K562 (cell line): ENCODE measurements around the gene THSD8. TPM values are rescaled to one million over a fixed set of nuclear protein-coding genes. Genes with fewer than 3 reads are reported as not detected.

ENCODE experiments used
- C11orf30 ChIP-seq: fragments of 450-650 bp; IDR thresholded peaks from 2 replicates; pipeline ENCODE4 v1.6.1; 2016; ENCODE audit warnings: low read depth, mild to moderate bottlenecking
- CREM ChIP-seq: IDR thresholded peaks from 2 replicates; pipeline ENCODE4 v1.6.1; 2014; ENCODE audit warnings: antibody characterized with exemption, low read depth
- CXXC5 ChIP-seq: fragments of 250-450 bp; sonication (Bioruptor Pico); IDR thresholded peaks from 2 replicates; pipeline ENCODE4 v1.8.0; 2022; ENCODE audit warnings: inconsistent platforms, mild to moderate bottlenecking, moderate library complexity
- FOXP1 ChIP-seq: sonication (generic); formaldehyde crosslinking; IDR thresholded peaks from 2 replicates; pipeline ENCODE4 v1.8.0; 2022; ENCODE audit warnings: mild to moderate bottlenecking, missing genetic modification reagents
- GABPB2 ChIP-seq: fragments of 250-450 bp; sonication (Bioruptor Pico); conservative IDR thresholded peaks from 2 replicates; pipeline ENCODE4 v1.5.1; 2021; ENCODE audit warnings: mild to moderate bottlenecking
- KAT7 ChIP-seq: sonication (generic); formaldehyde crosslinking; IDR thresholded peaks from 2 replicates; pipeline ENCODE4 v1.8.0; 2022; ENCODE audit warnings: missing genetic modification reagents, mild to moderate bottlenecking, borderline replicate concordance
- L3MBTL2 ChIP-seq: fragments of 450-650 bp; IDR thresholded peaks from 2 replicates; pipeline ENCODE4 v1.6.1; 2016; ENCODE audit warnings: mild to moderate bottlenecking, moderate library complexity
- LARP7 ChIP-seq: fragments of 450-650 bp; IDR thresholded peaks from 2 replicates; pipeline ENCODE4 v1.6.1; 2016
- MTA1 ChIP-seq: fragments of 450-650 bp; IDR thresholded peaks from 2 replicates; pipeline ENCODE4 v1.6.1; 2017; ENCODE audit warnings: borderline replicate concordance
- MYBL2 ChIP-seq, 2 experiments: fragments of 450-650 bp in 1 of 2; sonication (generic) in 1 of 2; formaldehyde crosslinking in 1 of 2; IDR thresholded peaks; 2 replicates each; pipeline versions ENCODE4 v1.6.1 to v1.8.1; 2017 to 2022; ENCODE audit warnings: borderline replicate concordance in 1 of 2, inconsistent platforms in 1 of 2, low read depth in 1 of 2, mild to moderate bottlenecking in 1 of 2, missing genetic modification reagents in 1 of 2, moderate library complexity in 1 of 2
- NFATC3 ChIP-seq: fragments of 450-650 bp; IDR thresholded peaks from 2 replicates; pipeline ENCODE4 v1.6.1; 2017; ENCODE audit warnings: mild to moderate bottlenecking
- NR2C1 ChIP-seq, 2 experiments: fragments of 450-650 bp; IDR thresholded peaks; 2 replicates each; pipeline ENCODE4 v1.6.1; 2017; ENCODE audit warnings: mild to moderate bottlenecking in 2 of 2, antibody characterized with exemption in 1 of 2, inconsistent platforms in 1 of 2, missing compliant biosample characterization in 1 of 2, missing genetic modification characterization in 1 of 2
- OTX1 ChIP-seq: fragments of 450-650 bp; formaldehyde crosslinking; IDR thresholded peaks from 2 replicates; pipeline ENCODE4 v1.4.0; 2022; ENCODE audit warnings: mild to moderate bottlenecking
- PRPF4 ChIP-seq: fragments of 200-400 bp; formaldehyde crosslinking; IDR thresholded peaks from one replicate; pipeline ENCODE4 v1.6.1; 2017; ENCODE audit warnings: low read length, low read depth, mild to moderate bottlenecking; ENCODE audit not compliant: insufficient read depth, poor library complexity, severe bottlenecking
- RBFOX2 ChIP-seq: fragments of 200-400 bp; formaldehyde crosslinking; IDR thresholded peaks from 2 replicates; pipeline ENCODE4 v1.6.1; 2017; ENCODE audit warnings: low read depth, mild to moderate bottlenecking, low read length, moderate library complexity
- SAFB ChIP-seq: fragments of 200-400 bp; formaldehyde crosslinking; IDR thresholded peaks from 2 replicates; pipeline ENCODE4 v1.6.1; 2017; ENCODE audit warnings: low read depth, low read length, borderline replicate concordance
- SMAD4 ChIP-seq: fragments of 250-450 bp; sonication (Bioruptor Pico); conservative IDR thresholded peaks from 2 replicates; pipeline ENCODE4 v1.8.0; 2021; ENCODE audit warnings: inconsistent platforms, mild to moderate bottlenecking, moderate library complexity
- SRSF3 ChIP-seq: fragments of 200-400 bp; formaldehyde crosslinking; IDR thresholded peaks from 2 replicates; pipeline ENCODE4 v1.6.1; 2016; ENCODE audit warnings: mild to moderate bottlenecking, low read length, moderate library complexity; ENCODE audit not compliant: insufficient read depth
- TBL1XR1 ChIP-seq, 2 experiments: IDR thresholded peaks; 2 replicates each; pipeline ENCODE4 v1.6.1; 2012; ENCODE audit warnings: improper control_type of control experiment in 2 of 2, low read length in 2 of 2, mild to moderate bottlenecking in 1 of 2
- ZSCAN29 ChIP-seq: fragments of 450-650 bp; IDR thresholded peaks from 2 replicates; pipeline ENCODE4 v1.6.1; 2017
- polyA plus RNA-seq, 8 experiments: library from polyadenylated mRNA; depleted of rRNA in 4 of 8; stranded (reverse) in 5 of 8; unstranded in 3 of 8; fragments of >200 nt; fragmentation: Nextera tagmentation in 2 of 8; fragmentation: Illumina TruSeq in 1 of 8; extraction: Ambion mirVana in 2 of 8; extraction: Trizol in 1 of 8; gene quantifications; 2 replicates each; pipeline versions ENCODE4 v1.2.1 to v1.2.3, GENCODE V29; 2011 to 2014; ENCODE audit warnings: inconsistent platforms in 1 of 8, missing spikeins in 1 of 8
- total RNA-seq, 7 experiments: library from RNA; depleted of rRNA in 6 of 7; stranded (reverse); fragments of >200 nt in 6 of 7; fragmentation: Illumina TruSeq in 2 of 7; extraction: Trizol in 2 of 7; gene quantifications; 2 replicates each; pipeline versions ENCODE4 v1.2.1 to v1.2.3, GENCODE V29; 2011 to 2021; ENCODE audit warnings: low replicate concordance in 1 of 7
- TF ChIP-seq, protein P1 (sequence below), 2 experiments: IDR thresholded peaks; 2 replicates each; pipeline ENCODE4 v1.6.1; 2012; ENCODE audit warnings: improper control_type of control experiment in 2 of 2, low read depth in 2 of 2, low read length in 2 of 2, borderline replicate concordance in 1 of 2
- TF ChIP-seq, protein P2 (sequence below): fragments of 450-650 bp; formaldehyde crosslinking; IDR thresholded peaks from 2 replicates; pipeline ENCODE4 v1.4.0; 2022; ENCODE audit warnings: mild to moderate bottlenecking, moderate library complexity
- TF ChIP-seq, protein P3 (sequence below): fragments of 250-450 bp; sonication (Bioruptor Pico); IDR thresholded peaks from 2 replicates; pipeline ENCODE4 v1.5.0; 2020; ENCODE audit warnings: mild to moderate bottlenecking, borderline replicate concordance

THSD8 gene
- total and polyA plus RNA-seq, 9 of the 15 experiments (the other 6 are each of a cell fraction or from before 2014, with no cell fraction given): 8.4 to 42.4 (median 19.9) TPM; not detected in 2

DNA sequence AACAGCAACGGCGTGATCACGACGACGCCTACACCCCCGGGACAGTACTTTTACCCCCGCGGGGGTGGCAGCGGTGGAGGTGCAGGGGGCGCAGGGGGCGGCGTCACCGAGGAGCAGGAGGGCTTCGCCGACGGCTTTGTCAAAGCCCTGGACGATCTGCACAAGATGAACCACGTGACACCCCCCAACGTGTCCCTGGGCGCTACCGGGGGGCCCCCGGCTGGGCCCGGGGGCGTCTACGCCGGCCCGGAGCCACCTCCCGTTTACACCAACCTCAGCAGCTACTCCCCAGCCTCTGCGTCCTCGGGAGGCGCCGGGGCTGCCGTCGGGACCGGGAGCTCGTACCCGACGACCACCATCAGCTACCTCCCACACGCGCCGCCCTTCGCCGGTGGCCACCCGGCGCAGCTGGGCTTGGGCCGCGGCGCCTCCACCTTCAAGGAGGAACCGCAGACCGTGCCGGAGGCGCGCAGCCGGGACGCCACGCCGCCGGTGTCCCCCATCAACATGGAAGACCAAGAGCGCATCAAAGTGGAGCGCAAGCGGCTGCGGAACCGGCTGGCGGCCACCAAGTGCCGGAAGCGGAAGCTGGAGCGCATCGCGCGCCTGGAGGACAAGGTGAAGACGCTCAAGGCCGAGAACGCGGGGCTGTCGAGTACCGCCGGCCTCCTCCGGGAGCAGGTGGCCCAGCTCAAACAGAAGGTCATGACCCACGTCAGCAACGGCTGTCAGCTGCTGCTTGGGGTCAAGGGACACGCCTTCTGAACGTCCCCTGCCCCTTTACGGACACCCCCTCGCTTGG lies 9.6 kb upstream of the THSD8 start (continued):
- TF ChIP-seq NR2C1 (IDR thresholded peaks at IDR 0.05) (peak; percentile 92), NR2C1 (tag; IDR thresholded peaks at IDR 0.05) (peak; percentile 94), MYBL2 (IDR thresholded peaks at IDR 0.05; ENCODE audit: low read depth) (no peak; the same call in 1 of the 2 replicates), MYBL2 (CRISPR knock-in tag; IDR thresholded peaks at IDR 0.05; ENCODE audit: borderline replicate concordance) (no peak), NFATC3 (peak; percentile 12; the same call in 1 of the 2 replicates), GABPB2 (CRISPR knock-in tag) (no peak), PRPF4 (peak; percentile 88), TBL1XR1 (IDR thresholded peaks at IDR 0.05; ENCODE audit: low read length in 2 of 2) (peak in 1 of 2 experiments; percentile 33; a peak in 2 of 4 replicates), CREM (peak; percentile 77; the same call in 1 of the 2 replicates), L3MBTL2 (peak; percentile 94), CXXC5 (peak; percentile 83), OTX1 (no peak), MTA1 (no peak), RBFOX2 (peak; percentile 76), C11orf30 (no peak), SRSF3 (peak; percentile 69; the same call in 1 of the 2 replicates), LARP7 (0 out of 2 replicates have a peak, but pooled peaks have one; percentile 13), SAFB (peak; percentile 46), ZSCAN29 (peak; percentile 81; the same call in 1 of the 2 replicates), KAT7 (peak; percentile 66; the same call in 1 of the 2 replicates), FOXP1 (CRISPR knock-in tag) (peak; percentile 60; the same call in 1 of the 2 replicates), SMAD4 (CRISPR knock-in tag) (no peak)
- TF ChIP-seq, protein P1, sequence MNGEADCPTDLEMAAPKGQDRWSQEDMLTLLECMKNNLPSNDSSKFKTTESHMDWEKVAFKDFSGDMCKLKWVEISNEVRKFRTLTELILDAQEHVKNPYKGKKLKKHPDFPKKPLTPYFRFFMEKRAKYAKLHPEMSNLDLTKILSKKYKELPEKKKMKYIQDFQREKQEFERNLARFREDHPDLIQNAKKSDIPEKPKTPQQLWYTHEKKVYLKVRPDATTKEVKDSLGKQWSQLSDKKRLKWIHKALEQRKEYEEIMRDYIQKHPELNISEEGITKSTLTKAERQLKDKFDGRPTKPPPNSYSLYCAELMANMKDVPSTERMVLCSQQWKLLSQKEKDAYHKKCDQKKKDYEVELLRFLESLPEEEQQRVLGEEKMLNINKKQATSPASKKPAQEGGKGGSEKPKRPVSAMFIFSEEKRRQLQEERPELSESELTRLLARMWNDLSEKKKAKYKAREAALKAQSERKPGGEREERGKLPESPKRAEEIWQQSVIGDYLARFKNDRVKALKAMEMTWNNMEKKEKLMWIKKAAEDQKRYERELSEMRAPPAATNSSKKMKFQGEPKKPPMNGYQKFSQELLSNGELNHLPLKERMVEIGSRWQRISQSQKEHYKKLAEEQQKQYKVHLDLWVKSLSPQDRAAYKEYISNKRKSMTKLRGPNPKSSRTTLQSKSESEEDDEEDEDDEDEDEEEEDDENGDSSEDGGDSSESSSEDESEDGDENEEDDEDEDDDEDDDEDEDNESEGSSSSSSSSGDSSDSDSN (IDR thresholded peaks at IDR 0.05; ENCODE audit: borderline replicate concordance in 1 of 2, low read depth in 2 of 2, low read length in 2 of 2): peak; percentile 31 to 90; a peak in 2 of 4 replicates
- TF ChIP-seq, protein P2, sequence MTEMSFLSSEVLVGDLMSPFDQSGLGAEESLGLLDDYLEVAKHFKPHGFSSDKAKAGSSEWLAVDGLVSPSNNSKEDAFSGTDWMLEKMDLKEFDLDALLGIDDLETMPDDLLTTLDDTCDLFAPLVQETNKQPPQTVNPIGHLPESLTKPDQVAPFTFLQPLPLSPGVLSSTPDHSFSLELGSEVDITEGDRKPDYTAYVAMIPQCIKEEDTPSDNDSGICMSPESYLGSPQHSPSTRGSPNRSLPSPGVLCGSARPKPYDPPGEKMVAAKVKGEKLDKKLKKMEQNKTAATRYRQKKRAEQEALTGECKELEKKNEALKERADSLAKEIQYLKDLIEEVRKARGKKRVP (CRISPR knock-in tag): no peak
- TF ChIP-seq, protein P3, sequence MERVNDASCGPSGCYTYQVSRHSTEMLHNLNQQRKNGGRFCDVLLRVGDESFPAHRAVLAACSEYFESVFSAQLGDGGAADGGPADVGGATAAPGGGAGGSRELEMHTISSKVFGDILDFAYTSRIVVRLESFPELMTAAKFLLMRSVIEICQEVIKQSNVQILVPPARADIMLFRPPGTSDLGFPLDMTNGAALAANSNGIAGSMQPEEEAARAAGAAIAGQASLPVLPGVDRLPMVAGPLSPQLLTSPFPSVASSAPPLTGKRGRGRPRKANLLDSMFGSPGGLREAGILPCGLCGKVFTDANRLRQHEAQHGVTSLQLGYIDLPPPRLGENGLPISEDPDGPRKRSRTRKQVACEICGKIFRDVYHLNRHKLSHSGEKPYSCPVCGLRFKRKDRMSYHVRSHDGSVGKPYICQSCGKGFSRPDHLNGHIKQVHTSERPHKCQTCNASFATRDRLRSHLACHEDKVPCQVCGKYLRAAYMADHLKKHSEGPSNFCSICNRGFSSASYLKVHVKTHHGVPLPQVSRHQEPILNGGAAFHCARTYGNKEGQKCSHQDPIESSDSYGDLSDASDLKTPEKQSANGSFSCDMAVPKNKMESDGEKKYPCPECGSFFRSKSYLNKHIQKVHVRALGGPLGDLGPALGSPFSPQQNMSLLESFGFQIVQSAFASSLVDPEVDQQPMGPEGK: no peak
